H4 (cell line): Measurements from ENCODE around the gene SPSB3. TPM values are rescaled to one million over a fixed set of nuclear protein-coding genes. Genes with fewer than 3 reads are reported as not detected.
"Not testable (repeated sequence)": the region's sequence is repeated elsewhere in the genome, so short reads cannot be mapped to it uniquely, and the experiment has no call there.

ENCODE experiments used
- DNase-seq: peaks from one replicate; pipeline ENCODE4 v3.0.0-alpha.2; 2015; ENCODE audit warnings: low spot score
- total RNA-seq: library from RNA; depleted of rRNA; stranded (reverse); fragments of >200 nt; shearing (Covaris generic); gene quantifications from 2 replicates; pipeline ENCODE4 v1.2.3, GENCODE V29; 2014

The SPSB3 gene
- total RNA-seq, 1 experiment from 2014 or later, result 20.1 TPM

- DNase-seq, result no peak
These were observed 34.3 kb upstream of the SPSB3 start for GRCh38 chr16:1816396-1817275.

- DNase-seq, result no peak
These were observed 33.1 kb upstream of the SPSB3 start for GRCh38 chr16:1815461-1815860.

- DNase-seq, result peak; percentile 76
These were observed 30.4 kb upstream of the SPSB3 start for GRCh38 chr16:1812732-1813163.

- DNase-seq, result no peak
These were observed 28.2 kb upstream of the SPSB3 start for GRCh38 chr16:1810536-1810935.

GRCh38 chr16:1810106-1810505, 27.7 kb upstream of the SPSB3 start:
- no peak for DNase-seq

- DNase-seq, result no peak
These were observed 27.0 kb upstream of the SPSB3 start for GRCh38 chr16:1809281-1809801.

- DNase-seq, result no peak
These were observed 26.3 kb upstream of the SPSB3 start for GRCh38 chr16:1808691-1809090.

- DNase-seq, result no peak
These were observed 25.3 kb upstream of the SPSB3 start for GRCh38 chr16:1807626-1808025.

GRCh38 chr16:1800701-1801100, 18.3 kb upstream of the SPSB3 start:
- DNase-seq, result no peak

GRCh38 chr16:1799263-1799662, 16.9 kb upstream of the SPSB3 start:
- not testable (repeated sequence) for DNase-seq

- no peak for DNase-seq
These were observed 12.7 kb upstream of the SPSB3 start for GRCh38 chr16:1794908-1795666.

GRCh38 chr16:1794221-1794871, 12.0 kb upstream of the SPSB3 start:
- no peak for DNase-seq

GRCh38 chr16:1793578-1794220, 11.3 kb upstream of the SPSB3 start, which contains the start of gene IGFALS:
TSS of gene IGFALS (minus strand) at chr16:1793705. CDS start at chr16:1793652, 53 bp downstream.
- DNase-seq, result no peak

- no peak for DNase-seq
These were observed 10.6 kb upstream of the SPSB3 start for GRCh38 chr16:1792836-1793577.

GRCh38 chr16:1791943-1792812, 9.8 kb upstream of the SPSB3 start:
- no peak for DNase-seq

- DNase-seq, result no peak
These were observed 9.0 kb upstream of the SPSB3 start for GRCh38 chr16:1791256-1791942.

GRCh38 chr16:1790611-1791255, 8.4 kb upstream of the SPSB3 start:
- DNase-seq, result no peak

GRCh38 chr16:1790261-1790610, 7.9 kb upstream of the SPSB3 start:
- no peak for DNase-seq

GRCh38 chr16:1789643-1790045, 7.3 kb upstream of the SPSB3 start:
- DNase-seq, result no peak
